Liver (tissue), 9 donors: Measurements from ENCODE around the gene LPP. TPM values are rescaled to one million over a fixed set of nuclear protein-coding genes. Genes with fewer than 3 reads are reported as not detected.

ENCODE experiments used
- DNase-seq: peaks from one replicate; pipeline ENCODE4 v3.0.0-alpha.2; 2017; ENCODE audit warnings: low spot score
- H3K27ac ChIP-seq, 2 donors: one replicate each; pipeline ENCODE4 v1.7.0; 2013; ENCODE audit warnings: inconsistent platforms in 2 of 2, low read length in 2 of 2, control low read depth in 1 of 2, low read depth in 1 of 2, mild to moderate bottlenecking in 1 of 2
- H3K27me3 ChIP-seq, 4 donors: one replicate each; pipeline versions ENCODE4 v1.6.1 to v1.7.0; 2013; ENCODE audit warnings: low read length in 3 of 4, inconsistent platforms in 1 of 4, mild to moderate bottlenecking in 1 of 4, moderate library complexity in 1 of 4; ENCODE audit not compliant: control insufficient read depth in 4 of 4, insufficient read depth in 4 of 4
- H3K36me3 ChIP-seq, 4 donors: one replicate each; pipeline versions ENCODE4 v1.6.1 to v1.7.0; 2013; ENCODE audit warnings: low read length in 3 of 4, mild to moderate bottlenecking in 3 of 4, low read depth in 1 of 4, moderate library complexity in 1 of 4; ENCODE audit not compliant: control insufficient read depth in 4 of 4, insufficient read depth in 3 of 4
- H3K4me1 ChIP-seq, 4 donors: one replicate each; pipeline versions ENCODE4 v1.6.1 to v1.7.0; 2013; ENCODE audit warnings: low read length in 3 of 4, mild to moderate bottlenecking in 3 of 4, moderate library complexity in 1 of 4; ENCODE audit not compliant: control insufficient read depth in 4 of 4, insufficient read depth in 4 of 4
- H3K4me3 ChIP-seq, 3 donors: one replicate each; pipeline versions ENCODE4 v1.6.1 to v1.7.0; 2013; ENCODE audit warnings: low read length in 3 of 3, control low read depth in 1 of 3, low read depth in 1 of 3, mild to moderate bottlenecking in 1 of 3
- H3K9ac ChIP-seq, 2 donors: one replicate each; pipeline ENCODE4 v1.7.0; 2013; ENCODE audit warnings: low read length in 2 of 2, mild to moderate bottlenecking in 2 of 2, moderate library complexity in 2 of 2, control low read depth in 1 of 2, low read depth in 1 of 2
- H3K9me3 ChIP-seq, 4 donors: one replicate each; pipeline versions ENCODE4 v1.6.1 to v1.7.0; 2013; ENCODE audit warnings: low read length in 3 of 4; ENCODE audit not compliant: control insufficient read depth in 4 of 4
- FOXA1 ChIP-seq: IDR thresholded peaks from 2 replicates; pipeline ENCODE4 v1.6.1; 2016; ENCODE audit warnings: antibody characterized with exemption
- GABPA ChIP-seq, 2 donors: IDR thresholded peaks in 1 of 2; conservative IDR thresholded peaks in 1 of 2; 2 replicates each; pipeline ENCODE4 v1.6.1; 2016; ENCODE audit warnings: antibody characterized with exemption in 2 of 2, mild to moderate bottlenecking in 1 of 2, moderate library complexity in 1 of 2
- HNF4G ChIP-seq: IDR thresholded peaks from 2 replicates; pipeline ENCODE4 v1.6.1; 2016; ENCODE audit warnings: antibody characterized with exemption
- JUND ChIP-seq, 2 donors: IDR thresholded peaks; 2 replicates each; pipeline ENCODE4 v1.6.1; 2016; ENCODE audit warnings: antibody characterized with exemption in 2 of 2
- RAD21 ChIP-seq, 2 donors: IDR thresholded peaks; 2 replicates each; pipeline ENCODE4 v1.6.1; 2016; ENCODE audit warnings: antibody characterized with exemption in 2 of 2, mild to moderate bottlenecking in 2 of 2
- REST ChIP-seq: IDR thresholded peaks from 2 replicates; pipeline ENCODE4 v1.6.1; 2016; ENCODE audit warnings: antibody characterized with exemption, mild to moderate bottlenecking
- RXRA ChIP-seq, 2 donors: IDR thresholded peaks; 2 replicates each; pipeline ENCODE4 v1.6.1; 2017 to 2018; ENCODE audit warnings: antibody characterized with exemption in 2 of 2, mild to moderate bottlenecking in 1 of 2
- SP1 ChIP-seq: IDR thresholded peaks from 2 replicates; pipeline ENCODE4 v1.6.1; 2018; ENCODE audit warnings: antibody characterized with exemption, mild to moderate bottlenecking
- TAF1 ChIP-seq: conservative IDR thresholded peaks from 2 replicates; pipeline ENCODE4 v1.6.1; 2016; ENCODE audit warnings: antibody characterized with exemption, mild to moderate bottlenecking
- YY1 ChIP-seq: IDR thresholded peaks from 2 replicates; pipeline ENCODE4 v1.6.1; 2016; ENCODE audit warnings: antibody characterized with exemption, mild to moderate bottlenecking
- WGBS: extraction: QIAGEN DNeasy Blood & Tissue Kit; methylation state at CpG from one replicate; pipeline ENCODE4 v1.1.7; 2013; 5-methylcytosine and 5-hydroxymethylcytosine counted together
- polyA plus RNA-seq, 2 donors: library from polyadenylated mRNA; stranded (reverse) in 1 of 2; unstranded in 1 of 2; fragments of 200-250 nt in 1 of 2; fragments of >200 nt in 1 of 2; fragmentation: Nextera tagmentation in 1 of 2; extraction: Ambion mirVana in 1 of 2; gene quantifications; one replicate each; pipeline versions ENCODE4 v1.2.1 to v1.2.3, GENCODE V29; 2013 to 2015
- total RNA-seq, 2 donors: library from RNA; depleted of rRNA; stranded (reverse); fragments of >200 nt; gene quantifications; one replicate each; pipeline ENCODE4 v1.2.3, GENCODE V29; 2014
- TF ChIP-seq, protein P1 (sequence below): IDR thresholded peaks from 2 replicates; pipeline ENCODE4 v1.6.1; 2016; ENCODE audit warnings: antibody characterized with exemption
- TF ChIP-seq, protein P2 (sequence below): IDR thresholded peaks from 2 replicates; pipeline ENCODE4 v1.6.1; 2016; ENCODE audit warnings: antibody characterized with exemption
- donor health status: healthy.
- donor health status: healthy.
- donor health status: healthy.
- donor health status: healthy.
- donor health status: healthy.

Gene LPP
- total and polyA plus RNA-seq, 4 donors: 3.3 to 53.7 (median 28.2) TPM

GRCh38 chr3:188861842-188862744 lies 708.1 kb downstream of the LPP start:
- 76% methylated on average over 5 of the region's 5 CpGs for WGBS
- Histone ChIP-seq H3K27ac (no peak overlapping the region), H3K4me1 (peaks cover 0 to 3% (median 1%) of the 10 kb centered on the region in 4 donors), H3K4me3 (no peak overlapping the region), H3K9me3 (no peaks in the 10 kb centered on the region), H3K36me3 (peaks cover 0 to 4% (median 3%) of the 10 kb centered on the region in 4 donors), H3K27me3 (no peaks in the 10 kb centered on the region), H3K9ac (no peak overlapping the region)
- no peak for DNase-seq
- TF ChIP-seq HNF4G (no peak), REST (no peak), FOXA1 (no peak), RAD21 (IDR thresholded peaks at IDR 0.05) (no peak), YY1 (no peak), JUND (IDR thresholded peaks at IDR 0.05) (no peak), TAF1 (no peak), SP1 (no peak), GABPA (IDR thresholded peaks at IDR 0.05 in 1 of 2, conservative IDR thresholded peaks at IDR 0.05 in 1 of 2) (no peak)
- TF ChIP-seq, protein P1, sequence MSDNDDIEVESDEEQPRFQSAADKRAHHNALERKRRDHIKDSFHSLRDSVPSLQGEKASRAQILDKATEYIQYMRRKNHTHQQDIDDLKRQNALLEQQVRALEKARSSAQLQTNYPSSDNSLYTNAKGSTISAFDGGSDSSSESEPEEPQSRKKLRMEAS: no peak

DNA sequence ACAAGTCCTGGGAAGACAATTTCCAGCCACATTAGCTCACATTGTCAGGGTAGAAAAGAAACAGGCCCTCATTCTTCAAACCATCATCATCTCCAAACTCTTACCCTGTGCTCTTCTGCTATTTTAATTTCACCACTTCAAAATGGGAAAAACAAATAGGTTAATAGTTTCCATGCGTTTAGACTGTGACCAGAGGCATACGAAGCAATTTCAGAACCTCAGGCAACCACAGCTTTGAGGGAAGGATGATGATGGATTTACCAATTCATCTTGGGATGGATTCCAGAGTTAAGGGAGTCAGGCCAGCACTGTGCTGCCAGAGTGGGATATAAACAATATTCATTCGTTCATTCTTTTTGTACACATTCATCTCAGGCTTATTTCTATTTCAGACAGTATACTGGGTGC lies 710.0 kb downstream of the LPP start:
- DNase-seq: no peak
- Histone ChIP-seq H3K9me3 (no peaks in the 10 kb centered on the region), H3K27me3 (no peaks in the 10 kb centered on the region), H3K27ac (no peak overlapping the region), H3K4me1 (peaks cover 0 to 3% (median 1%) of the 10 kb centered on the region in 4 donors), H3K9ac (no peak overlapping the region), H3K36me3 (peaks cover 2 to 9% (median 3%) of the 10 kb centered on the region in 4 donors), H3K4me3 (no peak overlapping the region)
- TF ChIP-seq, protein P1: no peak
- TF ChIP-seq, protein P2, sequence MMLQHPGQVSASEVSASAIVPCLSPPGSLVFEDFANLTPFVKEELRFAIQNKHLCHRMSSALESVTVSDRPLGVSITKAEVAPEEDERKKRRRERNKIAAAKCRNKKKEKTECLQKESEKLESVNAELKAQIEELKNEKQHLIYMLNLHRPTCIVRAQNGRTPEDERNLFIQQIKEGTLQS: no peak
- TF ChIP-seq RAD21 (IDR thresholded peaks at IDR 0.05): no peak
- TF ChIP-seq FOXA1: no peak
- no peak for TF ChIP-seq RXRA (IDR thresholded peaks at IDR 0.05)
- no peak for TF ChIP-seq GABPA (IDR thresholded peaks at IDR 0.05 in 1 of 2, conservative IDR thresholded peaks at IDR 0.05 in 1 of 2)
- WGBS: 54% methylated on average over 3 of the region's 3 CpGs
